ENCODE results near the gene OPCML. TPM values are rescaled to one million over a fixed set of nuclear protein-coding genes. Genes with fewer than 3 reads are reported as not detected.

OPCML gene
- total and polyA plus RNA-seq, 2 donors (not counting 1 experiment from before 2014, with no cell fraction given), result not detected

GRCh38 chr11:132898676-132899075 lies 633.6 kb downstream of the OPCML start:
- Mint-ChIP-seq H3K4me1 (no peaks in the 10 kb centered on the region), H3K27me3 (no peaks in the 10 kb centered on the region), H3K27ac (no peak overlapping the region), H3K9me3 (ENCODE audit: insufficient read depth) (peaks cover 1% of the 10 kb centered on the region), H3K4me3 (no peak overlapping the region)
- Histone ChIP-seq H3K4me1 (ENCODE audit: control insufficient read depth in 2 of 2, insufficient read depth in 2 of 2, low read length in 2 of 2) (no peaks in the 10 kb centered on the region), H2AFZ (ENCODE audit: insufficient read depth, low read depth, low read length, poor library complexity, severe bottlenecking) (no peak overlapping the region), H3K9me3 (ENCODE audit: control extremely low read depth in 1 of 3, control insufficient read depth in 2 of 3, insufficient read depth in 1 of 3, low read length in 2 of 3) (peaks cover 0 to 3% (median 0%) of the 10 kb centered on the region in 3 donors), H3K4me3 (ENCODE audit: control extremely low read depth in 1 of 5, extremely low read depth in 1 of 5, insufficient read depth in 1 of 5, low read depth in 2 of 5, low read length in 4 of 5) (no peak overlapping the region), H3K27me3 (replicated peaks in 1 of 4; ENCODE audit: control extremely low read depth in 1 of 4, control insufficient read depth in 3 of 4, insufficient read depth in 4 of 4, low read length in 3 of 4) (no peaks in the 10 kb centered on the region), H3K79me2 (ENCODE audit: control insufficient read depth, insufficient read depth, low read length) (no peaks in the 10 kb centered on the region), H3K36me3 (replicated peaks in 1 of 2; ENCODE audit: control extremely low read depth in 1 of 2, control insufficient read depth in 1 of 2, extremely low read depth in 1 of 2, insufficient read depth in 2 of 2, low read length in 1 of 2) (no peaks in the 10 kb centered on the region), H4K20me1 (ENCODE audit: control insufficient read depth, insufficient read depth, low read length, poor library complexity, severe bottlenecking) (no peaks in the 10 kb centered on the region), H3K4me2 (replicated peaks; ENCODE audit: low read depth, low read length, poor library complexity, severe bottlenecking) (no peak overlapping the region), H3K27ac (ENCODE audit: low read length in 2 of 2) (no peak overlapping the region), H3K9ac (ENCODE audit: low read length) (no peak overlapping the region)
- 100% methylated on average over 1 of the region's 2 CpGs for WGBS (ENCODE audit: insufficient coverage)
- ATAC-seq (ENCODE audit: low read depth) (no peak), DNase-seq (no peak)
- TF ChIP-seq CTCF (IDR thresholded peaks at IDR 0.05) (no peak), EZH2 (IDR thresholded peaks at IDR 0.05; ENCODE audit: borderline replicate concordance, insufficient read depth, low read depth, low read length, poor library complexity, severe bottlenecking) (no peak)
- ChIA-PET CTCF (no interaction called here), POLR2A (no interaction called here)
- intact Hi-C loops (cut with micrococcal nuclease), result no loop called here

GRCh38 chr11:132898021-132898420 lies 634.3 kb downstream of the OPCML start:
- Histone ChIP-seq H3K4me2 (replicated peaks; ENCODE audit: low read depth, low read length, poor library complexity, severe bottlenecking) (no peak overlapping the region), H3K27me3 (replicated peaks in 1 of 4; ENCODE audit: control extremely low read depth in 1 of 4, control insufficient read depth in 3 of 4, insufficient read depth in 4 of 4, low read length in 3 of 4) (no peaks in the 10 kb centered on the region), H3K4me3 (ENCODE audit: control extremely low read depth in 1 of 5, extremely low read depth in 1 of 5, insufficient read depth in 1 of 5, low read depth in 2 of 5, low read length in 4 of 5) (no peak overlapping the region), H3K9ac (ENCODE audit: low read length) (no peak overlapping the region), H2AFZ (ENCODE audit: insufficient read depth, low read depth, low read length, poor library complexity, severe bottlenecking) (no peak overlapping the region), H3K36me3 (replicated peaks in 1 of 2; ENCODE audit: control extremely low read depth in 1 of 2, control insufficient read depth in 1 of 2, extremely low read depth in 1 of 2, insufficient read depth in 2 of 2, low read length in 1 of 2) (no peaks in the 10 kb centered on the region), H3K79me2 (ENCODE audit: control insufficient read depth, insufficient read depth, low read length) (no peaks in the 10 kb centered on the region), H4K20me1 (ENCODE audit: control insufficient read depth, insufficient read depth, low read length, poor library complexity, severe bottlenecking) (no peaks in the 10 kb centered on the region), H3K9me3 (ENCODE audit: control extremely low read depth in 1 of 3, control insufficient read depth in 2 of 3, insufficient read depth in 1 of 3, low read length in 2 of 3) (peaks cover 0 to 6% (median 0%) of the 10 kb centered on the region in 3 donors), H3K4me1 (ENCODE audit: control insufficient read depth in 2 of 2, insufficient read depth in 2 of 2, low read length in 2 of 2) (no peaks in the 10 kb centered on the region), H3K27ac (ENCODE audit: low read length in 2 of 2) (no peak overlapping the region)
- intact Hi-C loops (cut with micrococcal nuclease), result no loop called here
- no peak for TF ChIP-seq CTCF (IDR thresholded peaks at IDR 0.05)
- no peak for TF ChIP-seq EZH2 (IDR thresholded peaks at IDR 0.05; ENCODE audit: borderline replicate concordance, insufficient read depth, low read depth, low read length, poor library complexity, severe bottlenecking)
- no peaks in the 10 kb centered on the region for H3K4me1 Mint-ChIP-seq
- ATAC-seq (ENCODE audit: low read depth) (no peak), DNase-seq (no peak)
- WGBS (ENCODE audit: insufficient coverage), result 82% methylated on average over 3 of the region's 4 CpGs
- no peaks in the 10 kb centered on the region for H3K27me3 Mint-ChIP-seq
- ChIA-PET CTCF (no interaction called here), POLR2A (no interaction called here)
- H3K9me3 Mint-ChIP-seq (ENCODE audit: insufficient read depth), result no peaks in the 10 kb centered on the region
- no peak overlapping the region for H3K4me3 Mint-ChIP-seq
- H3K27ac Mint-ChIP-seq, result no peak overlapping the region
